GM12878 (cell line): ENCODE measurements around the gene ALPK1. TPM values are rescaled to one million over a fixed set of nuclear protein-coding genes. Genes with fewer than 3 reads are reported as not detected.

ENCODE experiments used
- ATAC-seq: fragments of 200-7000 bp; cut with Tn5 transposase; 3 replicates; pipeline ENCODE4 v1.9.1; 2020; ENCODE audit warnings: mild to moderate bottlenecking, moderate library complexity
- BruUV-seq: library from RNA; stranded (reverse); fragments of 400-500 nt; replicated peaks from 2 replicates; lab custom pipeline; 2021; lab: Mats Ljungman, UMichigan
- CTCF ChIA-PET: fragments of 300-600 bp; sonication (Branson Sonifier 250); formaldehyde crosslinking; extraction: SDS; loops from one replicate; lab custom pipeline; 2021; ENCODE audit warnings: inconsistent platforms; lab: Yijun Ruan, JAX
- POLR2A ChIA-PET: fragments of 350-600 bp; formaldehyde crosslinking; extraction: SDS; loops from one replicate; lab custom pipeline; 2021; ENCODE audit warnings: inconsistent platforms; lab: Charles Lee
- RAD21 ChIA-PET: fragments of 300-600 bp; sonication (Branson Sonifier 250); formaldehyde crosslinking; loops from one replicate; lab custom pipeline; 2023; ENCODE audit warnings: antibody characterized with exemption; ENCODE audit not compliant: unreplicated experiment; lab: Charles Lee
- SMC1A ChIA-PET: fragments of 300-600 bp; sonication (Branson Sonifier 250); formaldehyde crosslinking; loops from one replicate; lab custom pipeline; 2023; ENCODE audit not compliant: unreplicated experiment, uncharacterized antibody; lab: Charles Lee
- DNase-seq: peaks from one replicate; pipeline ENCODE4 v3.0.0-alpha.2; 2011; ENCODE audit warnings: low read depth, low spot score
- FAIRE-seq: peaks from 3 replicates; lab custom pipeline; 2011; peaks lifted over from hg19 to GRCh38; lab: Jason Lieb, UNC
- H2AFZ ChIP-seq: 2 replicates; pipeline ENCODE4 v1.6.0; 2011; ENCODE audit warnings: low read depth, low read length, control low read depth; ENCODE audit not compliant: control insufficient read depth
- H3K27ac ChIP-seq: 2 replicates; pipeline ENCODE4 v1.5.1; 2011; ENCODE audit warnings: control low read depth; ENCODE audit not compliant: control insufficient read depth, insufficient read depth
- H3K27me3 ChIP-seq, 2 experiments: replicated peaks in 1 of 2; 2 replicates each; pipeline versions ENCODE4 v1.6.0 to v1.6.1; 2011; ENCODE audit warnings: low read length in 1 of 2; ENCODE audit not compliant: control insufficient read depth in 2 of 2, insufficient read depth in 2 of 2
- H3K36me3 ChIP-seq, 2 experiments: 2 replicates each; pipeline ENCODE4 v1.5.1; 2011; ENCODE audit warnings: low read length in 1 of 2; ENCODE audit not compliant: control insufficient read depth in 2 of 2, insufficient read depth in 2 of 2
- H3K4me1 ChIP-seq: 2 replicates; pipeline ENCODE4 v1.6.1; 2011; ENCODE audit warnings: mild to moderate bottlenecking, low read length, moderate library complexity, mixed read lengths; ENCODE audit not compliant: control insufficient read depth, insufficient read depth
- H3K4me2 ChIP-seq: 2 replicates; pipeline ENCODE4 v1.6.0; 2011; ENCODE audit warnings: control low read depth; ENCODE audit not compliant: control insufficient read depth, insufficient read depth
- H3K4me3 ChIP-seq: fragments of 200-600 bp; sonication (generic); 2 replicates; pipeline ENCODE4 v1.5.1; 2016
- H3K79me2 ChIP-seq: 2 replicates; pipeline ENCODE4 v1.6.0; 2011; ENCODE audit warnings: low read length; ENCODE audit not compliant: control insufficient read depth, insufficient read depth
- H3K9ac ChIP-seq: 2 replicates; pipeline ENCODE4 v1.8.0; 2011; ENCODE audit warnings: low read length, control low read depth, mixed read lengths; ENCODE audit not compliant: control insufficient read depth, insufficient read depth
- H3K9me3 ChIP-seq: replicated peaks from 3 replicates; pipeline ENCODE4 v1.5.1; 2011; ENCODE audit warnings: mild to moderate bottlenecking, low read length; ENCODE audit not compliant: control insufficient read depth, insufficient read depth
- H4K20me1 ChIP-seq: 2 replicates; pipeline ENCODE4 v1.6.0; 2011; ENCODE audit not compliant: control insufficient read depth, insufficient read depth
- ASH2L ChIP-seq: fragments of 300-600, 200-600 bp; sonication (generic); IDR thresholded peaks from 2 replicates; pipeline ENCODE4 v1.6.1; 2017; ENCODE audit warnings: low read depth, mild to moderate bottlenecking, borderline replicate concordance
- BHLHE40 ChIP-seq, 2 experiments: fragments of 450-650 bp in 1 of 2; IDR thresholded peaks; 2 replicates each; pipeline ENCODE4 v1.6.1; 2011 to 2017; ENCODE audit warnings: low read depth in 2 of 2, borderline replicate concordance in 1 of 2, improper control_type of control experiment in 1 of 2, low read length in 1 of 2, mild to moderate bottlenecking in 1 of 2
- CHD1 ChIP-seq: IDR thresholded peaks from 2 replicates; pipeline ENCODE4 v1.6.1; 2012; ENCODE audit warnings: low read depth, low read length, improper control_type of control experiment
- EZH2 ChIP-seq: IDR thresholded peaks from 2 replicates; pipeline ENCODE4 v1.6.1; 2012; ENCODE audit warnings: low read depth, mild to moderate bottlenecking, control low read depth, inconsistent platforms, low read length, borderline replicate concordance; ENCODE audit not compliant: control insufficient read depth
- MYB ChIP-seq: fragments of 150-350 bp; IDR thresholded peaks from 2 replicates; pipeline ENCODE4 v1.6.1; 2014; ENCODE audit warnings: mild to moderate bottlenecking, low read depth, low read length, borderline replicate concordance
- STAT1 ChIP-seq: fragments of 450-650 bp; conservative IDR thresholded peaks from 2 replicates; pipeline ENCODE4 v1.6.1; 2014; ENCODE audit warnings: antibody characterized with exemption, mild to moderate bottlenecking
- ZBTB33 ChIP-seq: fragments of 450-650 bp; IDR thresholded peaks from 2 replicates; pipeline ENCODE4 v1.6.1; 2017; ENCODE audit warnings: mild to moderate bottlenecking
- WGBS: methylation state at CpG from one replicate; pipeline ENCODE4 v1.1.6; 2016; ENCODE audit warnings: low lambda C conversion rate; ENCODE audit not compliant: insufficient replicate concordance, insufficient coverage; ENCODE audit errors: missing lambda C conversion rate; 5-methylcytosine and 5-hydroxymethylcytosine counted together
- in situ Hi-C: fragments of 300-500 bp; cut with MboI; formaldehyde crosslinking; loops from 9 replicates; pipeline ENCODE4 v1.14.3; 2018; ENCODE audit warnings: mixed read lengths
- intact Hi-C: fragments of 100-400 bp; cut with micrococcal nuclease; formaldehyde crosslinking; loops from one replicate; pipeline ENCODE4 v1.14.2; 2022; ENCODE audit not compliant: unreplicated experiment
- polyA plus RNA-seq, 11 experiments: library from polyadenylated mRNA; depleted of rRNA in 4 of 11; unstranded in 6 of 11; stranded (reverse) in 5 of 11; fragments of >200 nt; fragmentation: Nextera tagmentation in 4 of 11; fragmentation: Illumina TruSeq in 1 of 11; extraction: Ambion mirVana in 4 of 11; extraction: Trizol in 1 of 11; gene quantifications; 1 replicate in 1 of 11; 2 replicates in 10 of 11; pipeline versions ENCODE4 v1.2.1 to v1.2.3, GENCODE V29; 2011 to 2016; ENCODE audit warnings: inconsistent platforms in 2 of 11, missing spikeins in 2 of 11, low read depth in 1 of 11
- total RNA-seq, 4 experiments: library from RNA; depleted of rRNA in 3 of 4; stranded (reverse); fragments of >200 nt in 3 of 4; fragmentation: Illumina TruSeq in 1 of 4; extraction: Trizol in 1 of 4; gene quantifications; 2 replicates each; pipeline versions ENCODE4 v1.2.1 to v1.2.3, GENCODE V29; 2013 to 2021
- TF ChIP-seq, protein P1 (sequence below): IDR thresholded peaks from 2 replicates; pipeline ENCODE4 v1.6.1; 2012; ENCODE audit warnings: mild to moderate bottlenecking, low read depth, low read length
- TF ChIP-seq, protein P2 (sequence below): fragments of 450-650 bp; IDR thresholded peaks from 2 replicates; pipeline ENCODE4 v1.6.1; 2016; ENCODE audit warnings: mild to moderate bottlenecking, moderate library complexity, borderline replicate concordance

The ALPK1 gene
- total and polyA plus RNA-seq, 10 of the 15 experiments (the other 5 are each of a cell fraction or from before 2014, with no cell fraction given) = 8.5 to 32.3 (median 22.6) TPM

DNA sequence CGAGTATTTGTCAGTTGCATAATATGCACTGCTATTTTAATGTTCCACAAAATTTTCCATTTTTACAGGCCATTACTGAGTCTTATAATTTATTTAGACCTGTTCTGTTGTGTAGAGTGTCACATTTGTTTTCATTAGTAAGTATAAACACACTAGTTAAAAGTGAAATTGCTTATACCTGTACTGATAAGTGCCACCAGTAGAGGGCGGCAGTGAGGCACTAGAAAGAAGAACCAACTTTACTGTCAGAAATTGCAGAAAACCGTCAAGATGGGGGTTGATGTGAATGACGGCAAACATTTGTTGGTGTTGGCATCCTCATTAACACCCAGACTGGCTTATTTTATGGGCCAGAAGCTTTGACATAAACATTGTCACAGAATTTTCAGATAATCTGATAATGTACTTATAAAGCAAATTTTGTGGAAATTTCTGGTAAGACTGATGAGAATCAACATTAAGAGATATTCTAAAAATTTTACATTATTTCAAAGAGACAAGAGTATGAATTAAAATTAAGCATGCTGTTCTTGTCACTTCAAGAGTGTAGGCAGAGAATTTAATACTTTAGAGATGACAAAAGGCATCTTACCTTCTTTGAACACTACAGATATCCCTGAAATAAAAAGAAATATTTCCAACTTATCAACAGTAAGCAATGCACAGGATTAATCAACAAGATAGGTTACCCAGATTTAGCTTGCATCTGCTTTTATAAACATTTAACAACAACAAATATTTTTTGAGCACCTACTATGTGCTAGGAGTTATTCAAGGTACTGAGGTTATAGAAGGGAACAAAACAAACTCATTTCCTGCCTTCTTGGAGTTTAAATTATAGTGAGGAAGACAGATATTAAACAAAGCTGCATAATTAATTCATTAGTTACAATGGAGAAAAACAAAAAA, 24.9 kb downstream of the ALPK1 start:
- peak; percentile 44 for ATAC-seq
- in situ Hi-C loops = loop anchor here (5.0 to 10.0 kb wide), 4 partner anchors 40 to 440 kb away; no protein-coding TSS in a partner anchor
- CTCF ChIA-PET = interaction anchor here (0.7 to 3.0 kb wide), 28 partner anchors 10 to 282 kb away, joined by 3 to 35 read pairs (median 5); partner anchors contain the start of gene AP1AR
- Histone ChIP-seq H3K4me1 (peaks cover 29% of the 10 kb centered on the region), H3K27ac (no peak overlapping the region), H3K36me3 (peaks cover 0 to 7% of the 10 kb centered on the region in 2 experiments; a peak in 1 of 4 replicates), H3K4me3 (no peak overlapping the region), H3K9ac (no peak overlapping the region), H3K79me2 (peaks cover 17% of the 10 kb centered on the region), H3K9me3 (no peaks in the 10 kb centered on the region), H2AFZ (no peak overlapping the region; the same call in 1 of the 2 replicates), H3K27me3 (no peaks in the 10 kb centered on the region), H3K4me2 (peak overlapping the region; percentile 60; the same call in 1 of the 2 replicates), H4K20me1 (no peaks in the 10 kb centered on the region)
- SMC1A ChIA-PET = interaction anchor here (0.7 to 9.6 kb wide), 16 partner anchors 10 to 223 kb away, joined by 3 to 247 read pairs (median 4); partner anchors contain the start of genes ALPK1 and TIFA
- POLR2A ChIA-PET = interaction anchor here (0.5 to 2.6 kb wide), 7 partner anchors 20 to 201 kb away, joined by 3 to 25 read pairs (median 4); partner anchors contain the start of genes AP1AR and TIFA
- FAIRE-seq = no peak
- DNase-seq = no peak
- intact Hi-C loops = no loop called here
- RAD21 ChIA-PET = interaction anchor here (0.8 to 6.8 kb wide), 12 partner anchors 10 to 202 kb away, joined by 3 to 151 read pairs (median 6); partner anchors contain the start of genes ALPK1, NEUROG2 and TIFA
- BruUV-seq = no TSS peak
- WGBS = 19% methylated on average over 4 of the region's 4 CpGs
- TF ChIP-seq BHLHE40 (IDR thresholded peaks at IDR 0.05; ENCODE audit: borderline replicate concordance in 1 of 2, low read depth in 2 of 2, low read length in 1 of 2) (no peak), ASH2L (no peak), MYB (no peak), STAT1 (no peak), CHD1 (no peak), EZH2 (no peak), ZBTB33 (no peak)
- TF ChIP-seq, protein P1, sequence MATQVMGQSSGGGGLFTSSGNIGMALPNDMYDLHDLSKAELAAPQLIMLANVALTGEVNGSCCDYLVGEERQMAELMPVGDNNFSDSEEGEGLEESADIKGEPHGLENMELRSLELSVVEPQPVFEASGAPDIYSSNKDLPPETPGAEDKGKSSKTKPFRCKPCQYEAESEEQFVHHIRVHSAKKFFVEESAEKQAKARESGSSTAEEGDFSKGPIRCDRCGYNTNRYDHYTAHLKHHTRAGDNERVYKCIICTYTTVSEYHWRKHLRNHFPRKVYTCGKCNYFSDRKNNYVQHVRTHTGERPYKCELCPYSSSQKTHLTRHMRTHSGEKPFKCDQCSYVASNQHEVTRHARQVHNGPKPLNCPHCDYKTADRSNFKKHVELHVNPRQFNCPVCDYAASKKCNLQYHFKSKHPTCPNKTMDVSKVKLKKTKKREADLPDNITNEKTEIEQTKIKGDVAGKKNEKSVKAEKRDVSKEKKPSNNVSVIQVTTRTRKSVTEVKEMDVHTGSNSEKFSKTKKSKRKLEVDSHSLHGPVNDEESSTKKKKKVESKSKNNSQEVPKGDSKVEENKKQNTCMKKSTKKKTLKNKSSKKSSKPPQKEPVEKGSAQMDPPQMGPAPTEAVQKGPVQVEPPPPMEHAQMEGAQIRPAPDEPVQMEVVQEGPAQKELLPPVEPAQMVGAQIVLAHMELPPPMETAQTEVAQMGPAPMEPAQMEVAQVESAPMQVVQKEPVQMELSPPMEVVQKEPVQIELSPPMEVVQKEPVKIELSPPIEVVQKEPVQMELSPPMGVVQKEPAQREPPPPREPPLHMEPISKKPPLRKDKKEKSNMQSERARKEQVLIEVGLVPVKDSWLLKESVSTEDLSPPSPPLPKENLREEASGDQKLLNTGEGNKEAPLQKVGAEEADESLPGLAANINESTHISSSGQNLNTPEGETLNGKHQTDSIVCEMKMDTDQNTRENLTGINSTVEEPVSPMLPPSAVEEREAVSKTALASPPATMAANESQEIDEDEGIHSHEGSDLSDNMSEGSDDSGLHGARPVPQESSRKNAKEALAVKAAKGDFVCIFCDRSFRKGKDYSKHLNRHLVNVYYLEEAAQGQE = no peak
- TF ChIP-seq, protein P2, sequence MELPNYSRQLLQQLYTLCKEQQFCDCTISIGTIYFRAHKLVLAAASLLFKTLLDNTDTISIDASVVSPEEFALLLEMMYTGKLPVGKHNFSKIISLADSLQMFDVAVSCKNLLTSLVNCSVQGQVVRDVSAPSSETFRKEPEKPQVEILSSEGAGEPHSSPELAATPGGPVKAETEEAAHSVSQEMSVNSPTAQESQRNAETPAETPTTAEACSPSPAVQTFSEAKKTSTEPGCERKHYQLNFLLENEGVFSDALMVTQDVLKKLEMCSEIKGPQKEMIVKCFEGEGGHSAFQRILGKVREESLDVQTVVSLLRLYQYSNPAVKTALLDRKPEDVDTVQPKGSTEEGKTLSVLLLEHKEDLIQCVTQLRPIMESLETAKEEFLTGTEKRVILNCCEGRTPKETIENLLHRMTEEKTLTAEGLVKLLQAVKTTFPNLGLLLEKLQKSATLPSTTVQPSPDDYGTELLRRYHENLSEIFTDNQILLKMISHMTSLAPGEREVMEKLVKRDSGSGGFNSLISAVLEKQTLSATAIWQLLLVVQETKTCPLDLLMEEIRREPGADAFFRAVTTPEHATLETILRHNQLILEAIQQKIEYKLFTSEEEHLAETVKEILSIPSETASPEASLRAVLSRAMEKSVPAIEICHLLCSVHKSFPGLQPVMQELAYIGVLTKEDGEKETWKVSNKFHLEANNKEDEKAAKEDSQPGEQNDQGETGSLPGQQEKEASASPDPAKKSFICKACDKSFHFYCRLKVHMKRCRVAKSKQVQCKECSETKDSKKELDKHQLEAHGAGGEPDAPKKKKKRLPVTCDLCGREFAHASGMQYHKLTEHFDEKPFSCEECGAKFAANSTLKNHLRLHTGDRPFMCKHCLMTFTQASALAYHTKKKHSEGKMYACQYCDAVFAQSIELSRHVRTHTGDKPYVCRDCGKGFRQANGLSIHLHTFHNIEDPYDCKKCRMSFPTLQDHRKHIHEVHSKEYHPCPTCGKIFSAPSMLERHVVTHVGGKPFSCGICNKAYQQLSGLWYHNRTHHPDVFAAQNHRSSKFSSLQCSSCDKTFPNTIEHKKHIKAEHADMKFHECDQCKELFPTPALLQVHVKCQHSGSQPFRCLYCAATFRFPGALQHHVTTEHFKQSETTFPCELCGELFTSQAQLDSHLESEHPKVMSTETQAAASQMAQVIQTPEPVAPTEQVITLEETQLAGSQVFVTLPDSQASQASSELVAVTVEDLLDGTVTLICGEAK = no peak; the same call in 1 of the 2 replicates
